GM12878 (cell line): ENCODE measurements around the gene CFAP91. TPM values are rescaled to one million over a fixed set of nuclear protein-coding genes. Genes with fewer than 3 reads are reported as not detected.

Experiments used
- ATAC-seq: fragments of 200-7000 bp; cut with Tn5 transposase; 3 replicates; pipeline ENCODE4 v1.9.1; 2020; ENCODE audit warnings: mild to moderate bottlenecking, moderate library complexity
- BruUV-seq: library from RNA; stranded (reverse); fragments of 400-500 nt; replicated peaks from 2 replicates; lab custom pipeline; 2021; lab: Mats Ljungman, UMichigan
- CTCF ChIA-PET: fragments of 300-600 bp; sonication (Branson Sonifier 250); formaldehyde crosslinking; extraction: SDS; loops from one replicate; lab custom pipeline; 2021; ENCODE audit warnings: inconsistent platforms; lab: Yijun Ruan, JAX
- POLR2A ChIA-PET: fragments of 350-600 bp; formaldehyde crosslinking; extraction: SDS; loops from one replicate; lab custom pipeline; 2021; ENCODE audit warnings: inconsistent platforms; lab: Charles Lee
- RAD21 ChIA-PET: fragments of 300-600 bp; sonication (Branson Sonifier 250); formaldehyde crosslinking; loops from one replicate; lab custom pipeline; 2023; ENCODE audit warnings: antibody characterized with exemption; ENCODE audit not compliant: unreplicated experiment; lab: Charles Lee
- SMC1A ChIA-PET: fragments of 300-600 bp; sonication (Branson Sonifier 250); formaldehyde crosslinking; loops from one replicate; lab custom pipeline; 2023; ENCODE audit not compliant: unreplicated experiment, uncharacterized antibody; lab: Charles Lee
- DNase-seq: peaks from one replicate; pipeline ENCODE4 v3.0.0-alpha.2; 2011; ENCODE audit warnings: low read depth, low spot score
- FAIRE-seq: peaks from 3 replicates; lab custom pipeline; 2011; peaks lifted over from hg19 to GRCh38; lab: Jason Lieb, UNC
- H2AFZ ChIP-seq: 2 replicates; pipeline ENCODE4 v1.6.0; 2011; ENCODE audit warnings: low read depth, low read length, control low read depth; ENCODE audit not compliant: control insufficient read depth
- H3K27ac ChIP-seq: 2 replicates; pipeline ENCODE4 v1.5.1; 2011; ENCODE audit warnings: control low read depth; ENCODE audit not compliant: control insufficient read depth, insufficient read depth
- H3K27me3 ChIP-seq, 2 experiments: replicated peaks in 1 of 2; 2 replicates each; pipeline versions ENCODE4 v1.6.0 to v1.6.1; 2011; ENCODE audit warnings: low read length in 1 of 2; ENCODE audit not compliant: control insufficient read depth in 2 of 2, insufficient read depth in 2 of 2
- H3K36me3 ChIP-seq, 2 experiments: 2 replicates each; pipeline ENCODE4 v1.5.1; 2011; ENCODE audit warnings: low read length in 1 of 2; ENCODE audit not compliant: control insufficient read depth in 2 of 2, insufficient read depth in 2 of 2
- H3K4me1 ChIP-seq: 2 replicates; pipeline ENCODE4 v1.6.1; 2011; ENCODE audit warnings: mild to moderate bottlenecking, low read length, moderate library complexity, mixed read lengths; ENCODE audit not compliant: control insufficient read depth, insufficient read depth
- H3K4me2 ChIP-seq: 2 replicates; pipeline ENCODE4 v1.6.0; 2011; ENCODE audit warnings: control low read depth; ENCODE audit not compliant: control insufficient read depth, insufficient read depth
- H3K4me3 ChIP-seq: fragments of 200-600 bp; sonication (generic); 2 replicates; pipeline ENCODE4 v1.5.1; 2016
- H3K79me2 ChIP-seq: 2 replicates; pipeline ENCODE4 v1.6.0; 2011; ENCODE audit warnings: low read length; ENCODE audit not compliant: control insufficient read depth, insufficient read depth
- H3K9ac ChIP-seq: 2 replicates; pipeline ENCODE4 v1.8.0; 2011; ENCODE audit warnings: low read length, control low read depth, mixed read lengths; ENCODE audit not compliant: control insufficient read depth, insufficient read depth
- H3K9me3 ChIP-seq: replicated peaks from 3 replicates; pipeline ENCODE4 v1.5.1; 2011; ENCODE audit warnings: mild to moderate bottlenecking, low read length; ENCODE audit not compliant: control insufficient read depth, insufficient read depth
- H4K20me1 ChIP-seq: 2 replicates; pipeline ENCODE4 v1.6.0; 2011; ENCODE audit not compliant: control insufficient read depth, insufficient read depth
- FOXK2 ChIP-seq: fragments of 450-650 bp; IDR thresholded peaks from 2 replicates; pipeline ENCODE4 v1.6.1; 2017; ENCODE audit warnings: mild to moderate bottlenecking, moderate library complexity
- FOXM1 ChIP-seq: IDR thresholded peaks from 2 replicates; pipeline ENCODE4 v1.6.1; 2012; ENCODE audit warnings: low read depth, mild to moderate bottlenecking, inconsistent platforms, low read length, moderate library complexity
- HCFC1 ChIP-seq: fragments of 150-350 bp; IDR thresholded peaks from 2 replicates; pipeline ENCODE4 v1.6.1; 2014; ENCODE audit warnings: low read length
- KAT2A ChIP-seq: conservative IDR thresholded peaks from 2 replicates; pipeline ENCODE4 v1.6.1; 2011; ENCODE audit warnings: low read depth, low read length; ENCODE audit not compliant: control insufficient read depth
- NFYB ChIP-seq: IDR thresholded peaks from 2 replicates; pipeline ENCODE4 v1.6.1; 2011; ENCODE audit warnings: low read depth, mild to moderate bottlenecking, low read length, improper control_type of control experiment, moderate library complexity; ENCODE audit not compliant: insufficient read depth
- POU2F2 ChIP-seq: IDR thresholded peaks from 3 replicates; pipeline ENCODE4 v1.6.1; 2011; ENCODE audit warnings: low read depth, mild to moderate bottlenecking, low read length, borderline replicate concordance
- STAT1 ChIP-seq: fragments of 450-650 bp; conservative IDR thresholded peaks from 2 replicates; pipeline ENCODE4 v1.6.1; 2014; ENCODE audit warnings: antibody characterized with exemption, mild to moderate bottlenecking
- WGBS: methylation state at CpG from one replicate; pipeline ENCODE4 v1.1.6; 2016; ENCODE audit warnings: low lambda C conversion rate; ENCODE audit not compliant: insufficient replicate concordance, insufficient coverage; ENCODE audit errors: missing lambda C conversion rate; 5-methylcytosine and 5-hydroxymethylcytosine counted together
- in situ Hi-C: fragments of 300-500 bp; cut with MboI; formaldehyde crosslinking; loops from 9 replicates; pipeline ENCODE4 v1.14.3; 2018; ENCODE audit warnings: mixed read lengths
- intact Hi-C: fragments of 100-400 bp; cut with micrococcal nuclease; formaldehyde crosslinking; loops from one replicate; pipeline ENCODE4 v1.14.2; 2022; ENCODE audit not compliant: unreplicated experiment
- polyA plus RNA-seq, 11 experiments: library from polyadenylated mRNA; depleted of rRNA in 4 of 11; unstranded in 6 of 11; stranded (reverse) in 5 of 11; fragments of >200 nt; fragmentation: Nextera tagmentation in 4 of 11; fragmentation: Illumina TruSeq in 1 of 11; extraction: Ambion mirVana in 4 of 11; extraction: Trizol in 1 of 11; gene quantifications; 1 replicate in 1 of 11; 2 replicates in 10 of 11; pipeline versions ENCODE4 v1.2.1 to v1.2.3, GENCODE V29; 2011 to 2016; ENCODE audit warnings: inconsistent platforms in 2 of 11, missing spikeins in 2 of 11, low read depth in 1 of 11
- total RNA-seq, 4 experiments: library from RNA; depleted of rRNA in 3 of 4; stranded (reverse); fragments of >200 nt in 3 of 4; fragmentation: Illumina TruSeq in 1 of 4; extraction: Trizol in 1 of 4; gene quantifications; 2 replicates each; pipeline versions ENCODE4 v1.2.1 to v1.2.3, GENCODE V29; 2013 to 2021

CFAP91 gene
- total and polyA plus RNA-seq, 10 of the 15 experiments (the other 5 are each of a cell fraction or from before 2014, with no cell fraction given): 0.03 to 2.2 (median 0.92) TPM

GRCh38 chr3:119676020-119676419 is 26.8 kb upstream of the CFAP91 start:
- Histone ChIP-seq H3K79me2 (peaks cover 56% of the 10 kb centered on the region), H3K9ac (peak overlapping the region; percentile 92), H3K4me1 (peaks cover 4% of the 10 kb centered on the region), H2AFZ (no peak overlapping the region), H3K36me3 (peaks cover 3 to 11% of the 10 kb centered on the region in 2 experiments), H3K4me2 (peak overlapping the region; percentile 65), H3K9me3 (no peaks in the 10 kb centered on the region), H3K27ac (peak overlapping the region; percentile 95), H4K20me1 (no peaks in the 10 kb centered on the region), H3K4me3 (peak overlapping the region; percentile 90), H3K27me3 (no peaks in the 10 kb centered on the region)
- ChIA-PET SMC1A (interaction anchor here (0.5 to 14.0 kb wide), 22 partner anchors 10 to 235 kb away, joined by 3 to 329 read pairs (median 4); partner anchors contain the start of genes CD80 and TIMMDC1), POLR2A (interaction anchor here (0.6 to 8.3 kb wide), 15 partner anchors 9 to 866 kb away, joined by 4 to 104 read pairs (median 6); partner anchors contain the start of genes ADPRH and CD80), RAD21 (interaction anchor here (0.6 to 6.6 kb wide), 18 partner anchors 10 to 382 kb away, joined by 3 to 147 read pairs (median 4); partner anchors contain the start of genes ARHGAP31, CD80 and PLA1A), CTCF (interaction anchor here (0.5 to 12.2 kb wide), 15 partner anchors 9 to 1034 kb away, joined by 3 to 296 read pairs (median 4); partner anchors contain the start of gene CD80)
- in situ Hi-C loops: loop anchor here (5.0 to 25.0 kb wide), 2 partner anchors 79 to 389 kb away; partner anchors contain the start of genes ARHGAP31 and PLA1A
- ATAC-seq (no peak), DNase-seq (no peak), FAIRE-seq (no peak)
- intact Hi-C loops: loop anchor here (2.0 kb wide), 2 partner anchors 47 to 117 kb away; partner anchors contain the start of gene CD80
- 0% methylated on average over 1 of the region's 1 CpG for WGBS
- BruUV-seq: no TSS peak
- TF ChIP-seq NFYB (no peak), POU2F2 (no peak), KAT2A (no peak), FOXM1 (no peak), STAT1 (no peak), HCFC1 (no peak), FOXK2 (no peak)
